ENCODE results near the gene ZNF22.

ZNF22 gene
- total RNA-seq: 3.8 to 15.8 (median 8.9) reads per million in 18 experiments

DNA sequence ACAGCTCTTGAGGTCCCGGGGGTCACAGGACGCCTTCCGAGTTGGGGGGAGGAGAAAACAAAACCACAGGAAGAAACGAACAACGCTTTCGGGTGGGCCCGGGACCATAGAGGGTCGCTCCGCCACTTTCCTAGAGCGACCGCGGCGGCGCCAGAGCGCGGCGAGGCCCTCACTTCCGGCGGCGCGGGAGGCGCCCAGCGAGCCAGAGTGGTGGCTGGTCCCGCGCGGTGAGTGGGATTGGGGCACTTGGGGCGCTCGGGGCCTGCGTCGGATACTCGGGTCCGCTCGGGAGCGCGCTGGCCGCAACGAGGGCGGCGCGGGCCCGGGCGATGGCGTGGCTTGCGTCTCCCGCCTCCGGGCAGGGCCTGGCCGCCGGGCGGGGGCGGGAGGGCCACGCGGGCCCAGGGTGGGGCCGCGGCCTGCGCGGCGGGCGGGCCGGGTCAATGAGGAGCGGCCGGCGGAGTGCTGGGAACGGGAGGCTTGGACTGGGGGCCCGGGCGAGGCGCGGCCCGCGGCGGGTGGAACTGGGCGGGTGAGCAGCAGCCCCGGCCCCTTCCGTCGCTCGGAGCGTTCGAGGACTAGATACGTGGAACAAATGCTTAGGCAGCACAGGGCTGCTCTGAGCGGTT, at the start of gene ZNF22:
Gene ZNF22, plus strand, starts transcription at position 172 of the 629 bp plus-strand sequence. CDS start 2,446 bp downstream, outside the sequence.
- peak; percentile 69 to 90 for DNase-seq

DNA sequence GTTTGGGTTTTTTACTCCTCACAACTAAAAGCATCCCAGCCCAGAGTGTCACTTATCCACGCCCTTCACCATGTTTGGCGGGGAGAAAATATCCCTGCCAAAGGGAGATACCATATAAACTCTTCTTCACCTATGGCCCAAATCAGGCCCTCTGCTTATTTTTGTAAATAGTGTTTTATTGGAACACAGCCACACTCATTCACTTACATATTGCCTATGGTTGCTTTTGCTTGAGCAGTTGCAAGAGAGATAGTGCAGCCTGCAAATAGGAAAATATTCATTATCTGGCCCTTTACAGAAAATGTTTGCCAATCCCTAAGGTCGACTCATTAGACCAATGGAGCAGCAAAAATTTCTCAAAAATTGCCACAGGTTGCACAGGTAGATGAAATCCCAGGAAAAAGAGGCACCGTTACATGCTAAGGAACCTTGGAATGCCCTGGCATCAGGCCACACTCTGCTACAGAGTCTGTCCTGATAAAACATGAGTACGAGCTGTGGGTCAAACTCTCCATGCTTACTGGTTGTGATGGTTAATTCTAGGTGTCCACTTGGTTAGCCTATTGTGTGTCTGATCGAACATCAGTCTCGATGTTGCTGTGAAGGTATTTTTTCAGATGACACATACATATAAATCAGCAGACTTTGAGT, 49.0 kb upstream of the ZNF22 start:
- DNase-seq: no peak

DNA sequence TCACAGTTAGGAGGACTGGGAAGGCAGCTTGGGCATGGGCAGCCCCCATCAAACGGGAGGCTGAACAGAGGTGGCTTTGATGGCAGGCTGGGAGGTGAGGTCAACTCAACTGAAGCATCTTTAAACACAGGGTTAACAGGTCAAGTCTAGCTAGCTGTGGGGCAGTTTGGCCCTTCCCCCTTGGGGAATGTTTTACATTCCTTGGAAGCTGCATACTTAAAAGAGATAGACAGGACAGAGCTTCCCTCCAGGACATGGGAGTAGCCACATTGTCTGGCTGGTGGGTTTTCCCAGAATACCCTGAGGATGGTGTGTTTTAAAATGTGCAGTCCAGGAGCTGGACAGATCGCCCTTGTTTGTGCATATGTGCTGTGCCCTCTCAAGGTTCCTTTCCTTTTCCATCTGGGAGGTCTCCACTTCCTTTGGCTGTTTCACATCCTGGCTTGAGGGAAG, 47.9 kb upstream of the ZNF22 start:
- DNase-seq: no peak

DNA sequence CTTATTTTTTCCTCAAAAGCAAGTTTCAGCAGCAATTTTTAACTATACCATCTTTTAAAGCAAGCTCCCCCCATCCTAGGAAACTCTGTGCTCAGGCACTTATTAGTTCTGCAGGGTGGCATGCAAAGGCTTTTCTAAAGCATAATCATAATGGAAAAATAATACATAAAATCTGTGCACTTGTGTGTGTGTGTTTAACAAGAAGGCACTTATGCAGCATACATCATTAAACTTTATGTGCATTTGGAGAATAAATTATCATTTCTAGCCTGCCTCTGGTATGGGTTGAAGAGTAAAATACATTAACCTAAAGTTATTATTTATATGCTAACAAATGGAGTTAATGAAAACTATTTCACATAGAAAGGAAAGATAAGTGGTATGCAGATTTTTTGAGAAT, 46.7 kb upstream of the ZNF22 start:
- no peak for DNase-seq

DNA sequence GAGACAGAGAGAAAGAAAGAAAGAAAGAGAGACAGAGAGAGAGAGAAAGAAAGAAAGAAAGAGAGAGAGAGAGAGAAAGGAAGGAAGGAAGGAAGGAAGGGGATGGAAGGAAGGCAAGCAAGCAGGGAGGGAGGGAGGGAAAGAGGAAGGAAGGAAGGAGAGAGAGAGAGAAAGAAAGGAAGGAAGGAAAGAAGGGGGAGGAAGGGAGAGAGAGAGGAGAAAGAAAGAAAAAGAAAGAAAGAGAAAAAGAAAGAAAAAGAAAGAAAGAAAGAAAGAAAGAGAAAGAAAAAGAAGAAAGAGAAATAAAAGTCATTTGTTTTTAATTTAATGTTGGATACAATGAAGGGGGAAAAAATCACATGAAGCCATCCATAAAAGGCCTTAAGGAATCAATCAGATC, 45.8 kb upstream of the ZNF22 start:
- DNase-seq: no peak

DNA sequence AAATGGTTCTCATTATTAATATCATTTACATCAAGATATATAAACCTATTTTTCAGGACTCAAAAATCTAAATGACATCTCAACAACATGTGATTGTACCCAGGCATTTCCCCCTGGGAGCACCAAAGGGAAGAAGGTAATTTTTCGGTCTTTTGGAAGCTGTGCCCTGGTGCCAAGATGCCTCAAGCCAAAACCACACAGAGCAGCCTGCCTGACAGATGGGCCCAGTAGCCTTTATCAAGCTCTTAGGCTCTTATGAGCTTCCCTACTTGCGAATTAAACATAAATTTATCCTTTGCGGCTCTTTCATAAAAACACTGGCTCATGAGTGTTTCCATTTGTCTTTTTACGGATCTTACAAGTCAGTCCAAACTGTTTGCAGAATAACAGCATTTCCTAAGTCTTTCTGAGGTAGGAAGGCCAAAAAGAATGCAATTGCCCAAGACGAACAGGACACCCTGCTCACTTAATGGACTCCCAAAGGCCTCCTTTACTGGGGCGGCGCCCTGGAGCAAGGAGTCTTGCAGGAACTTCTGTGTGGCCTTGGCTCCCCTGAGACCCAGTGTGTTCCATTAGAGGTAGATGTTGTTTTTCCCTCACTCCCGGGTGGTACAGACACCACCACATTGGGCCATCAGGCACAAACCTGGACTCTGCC, 45.2 kb upstream of the ZNF22 start:
- no peak for DNase-seq

DNA sequence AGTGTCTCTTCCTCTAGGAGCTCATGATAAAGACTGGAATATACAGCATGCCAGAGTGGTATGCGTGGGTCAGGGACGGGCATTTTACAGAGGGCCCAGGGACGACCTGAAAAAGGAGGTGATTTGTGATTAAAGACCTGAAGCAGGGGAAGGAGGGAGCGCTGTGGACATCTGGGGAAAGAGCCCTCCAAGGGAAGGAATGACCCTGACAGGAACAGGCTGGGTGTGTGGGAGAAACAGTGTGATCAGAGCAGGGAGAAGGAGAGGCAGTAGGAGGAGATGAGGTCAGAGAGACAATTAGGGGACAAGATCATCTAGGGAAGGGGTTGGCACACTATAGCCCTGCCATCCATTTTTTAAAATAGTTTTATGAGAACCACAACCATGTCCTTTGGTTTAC, 44.5 kb upstream of the ZNF22 start:
- peak in 1 of 2 donors; percentile 59 for DNase-seq

DNA sequence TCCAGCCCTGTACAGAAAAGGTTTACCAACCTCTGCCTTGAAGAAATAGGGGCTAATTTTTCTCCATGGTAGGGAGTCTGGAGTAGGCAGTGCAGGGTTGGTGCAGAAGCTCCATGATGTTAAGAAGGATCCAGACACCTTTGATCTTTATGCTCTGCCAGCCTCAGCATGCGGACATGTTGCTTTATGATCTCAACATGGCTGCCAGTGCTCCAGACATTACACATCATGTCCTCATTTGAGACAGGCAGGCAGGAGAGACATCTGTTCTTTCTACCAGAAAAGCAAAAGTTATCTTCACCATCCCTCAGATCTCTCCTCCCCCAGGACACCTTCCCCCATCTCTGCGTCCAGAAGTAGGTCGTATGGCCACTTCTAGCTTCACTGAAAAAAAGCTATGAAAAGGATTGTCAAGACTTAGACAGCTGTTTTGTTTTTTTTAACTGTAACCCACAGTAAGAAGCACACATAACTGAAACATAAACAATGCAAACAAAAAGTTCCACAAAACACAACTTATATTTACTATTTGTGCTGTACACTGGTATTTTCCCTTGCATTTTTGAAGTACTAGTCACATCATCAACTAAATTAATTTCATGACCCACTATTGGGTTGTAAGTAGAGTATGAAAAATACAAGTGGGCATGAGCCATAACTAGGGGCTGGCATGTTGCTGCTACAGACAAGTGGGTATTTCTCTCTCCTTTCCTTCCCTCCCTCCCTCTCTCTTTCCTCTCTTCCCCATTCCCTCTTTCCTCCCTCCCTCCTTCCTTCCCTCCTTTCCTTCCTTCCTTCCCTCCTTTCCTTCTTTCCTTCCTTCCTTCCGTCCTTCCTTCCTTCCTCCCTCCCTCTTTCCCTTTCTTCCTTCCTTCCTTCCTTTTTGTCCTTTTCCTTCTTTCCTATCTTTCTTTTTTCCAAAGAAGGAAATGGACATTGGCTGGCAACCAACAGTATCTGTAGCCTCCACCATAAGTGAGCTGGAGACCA, 43.7 kb upstream of the ZNF22 start:
- no peak for DNase-seq

DNA sequence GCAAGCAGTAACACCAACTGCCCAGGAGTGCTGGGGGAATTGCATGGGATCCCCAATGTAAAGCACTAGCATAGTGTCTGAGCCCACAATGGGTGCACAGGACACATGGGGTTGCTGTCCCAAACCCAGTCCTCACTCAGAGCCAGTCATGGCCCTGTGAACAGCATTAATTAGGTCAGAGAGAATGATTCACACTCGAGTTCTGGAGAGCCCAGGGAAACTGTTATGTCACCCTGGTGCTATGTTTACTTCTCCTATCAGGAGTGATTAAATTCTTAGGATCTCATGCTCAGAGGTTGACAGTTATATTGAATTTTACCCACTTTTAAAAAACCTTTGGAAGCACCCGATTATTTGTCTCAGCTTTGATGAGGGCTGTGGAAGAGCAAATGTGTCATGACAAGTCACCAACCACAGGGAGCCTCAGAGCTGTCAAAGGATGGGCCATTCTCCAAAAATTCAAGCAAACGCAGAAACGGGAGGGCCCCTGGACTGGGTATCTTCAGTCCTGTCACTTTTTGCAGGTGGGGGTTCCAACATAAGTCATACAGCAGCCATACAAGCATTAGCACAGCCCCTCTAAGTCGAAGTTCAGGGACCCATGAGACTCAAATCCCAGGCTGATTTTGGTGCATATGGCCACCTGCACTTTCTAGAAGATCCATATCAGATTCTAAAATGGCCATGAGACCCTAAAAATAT, 42.4 kb upstream of the ZNF22 start:
- peak; percentile 81 to 88 for DNase-seq

DNA sequence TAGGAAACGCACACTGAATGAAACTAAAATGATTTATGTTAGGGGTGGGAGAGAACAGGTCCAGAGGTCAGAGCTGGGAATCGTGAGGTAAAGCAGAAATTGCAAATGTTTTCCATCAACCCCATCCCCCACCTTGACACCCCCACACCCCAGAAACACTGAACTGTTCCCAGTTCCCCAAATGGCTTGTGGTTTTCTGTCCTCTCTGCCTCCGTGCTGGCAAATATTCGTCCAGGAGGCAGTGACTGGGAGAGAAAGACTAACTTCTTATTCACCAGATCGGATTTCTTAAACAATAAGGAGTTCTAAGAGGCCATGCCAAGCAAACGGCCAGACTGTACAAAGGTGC, 41.9 kb upstream of the ZNF22 start:
- DNase-seq: peak; percentile 62 to 75

DNA sequence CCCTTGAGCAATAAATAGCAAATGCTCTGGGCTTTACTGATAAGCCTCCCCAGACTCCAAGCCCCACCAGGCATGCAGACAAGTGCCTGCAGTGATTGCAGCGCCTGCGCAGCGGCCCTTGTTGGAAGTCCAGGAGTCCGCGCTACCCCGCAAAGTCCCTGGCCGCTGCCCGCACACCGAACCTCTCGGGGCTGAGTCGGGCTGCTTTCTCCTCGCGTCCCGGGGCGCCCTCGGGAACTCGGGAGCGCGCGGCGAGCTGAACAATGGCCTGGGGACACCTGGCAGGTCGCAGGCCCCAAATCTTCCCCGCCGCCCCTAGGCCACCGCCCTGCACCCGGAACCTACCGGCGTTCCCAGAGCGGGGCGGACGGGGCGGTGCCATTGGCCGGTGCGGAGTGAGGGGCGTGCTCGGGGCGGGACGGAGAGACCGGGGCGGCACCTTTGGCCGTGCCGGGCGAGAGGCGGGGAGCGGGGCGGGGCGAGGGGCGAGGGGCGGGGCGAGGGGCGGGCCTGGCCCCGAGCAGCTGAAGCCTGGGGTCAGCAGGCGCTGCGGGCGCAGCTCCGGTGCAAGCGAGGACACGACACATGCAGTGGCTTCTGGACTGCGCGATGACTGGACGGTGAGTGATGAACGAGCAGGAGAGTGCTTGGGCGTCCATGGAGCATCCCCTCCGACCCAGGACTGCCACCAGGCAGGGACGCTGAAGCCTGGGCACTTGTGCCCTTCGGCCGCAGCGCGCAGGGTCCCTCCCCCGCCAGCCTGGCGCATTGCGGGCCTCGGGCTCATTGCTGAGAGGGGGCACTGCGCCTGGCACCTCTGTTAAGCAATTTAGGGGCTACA, 41.3 kb upstream of the ZNF22 start, which contains the start of gene RASSF4:
Gene RASSF4, plus strand, starts transcription at position 556 of the 841 bp plus-strand sequence. CDS start 10,401 bp downstream, outside the sequence.
- DNase-seq: peak; percentile 94 to 95

DNA sequence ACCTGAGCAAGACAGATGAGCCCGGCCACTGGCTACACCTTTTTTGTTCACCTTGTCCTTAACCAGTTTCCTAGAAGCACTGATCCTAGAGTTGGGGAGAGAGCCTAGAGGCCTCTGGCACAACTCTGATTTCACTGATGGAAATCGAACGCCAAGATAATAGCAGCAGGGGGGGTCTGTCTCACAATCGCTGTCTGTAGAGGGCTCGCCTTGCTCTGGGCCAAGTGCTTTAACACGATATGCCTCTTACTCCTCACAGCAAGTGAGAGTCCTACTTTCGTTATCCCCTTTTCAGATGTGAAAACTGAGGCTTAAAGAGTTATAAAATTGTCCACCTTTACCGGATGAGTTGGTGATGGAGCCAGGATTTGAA, 40.6 kb upstream of the ZNF22 start:
- no peak for DNase-seq

DNA sequence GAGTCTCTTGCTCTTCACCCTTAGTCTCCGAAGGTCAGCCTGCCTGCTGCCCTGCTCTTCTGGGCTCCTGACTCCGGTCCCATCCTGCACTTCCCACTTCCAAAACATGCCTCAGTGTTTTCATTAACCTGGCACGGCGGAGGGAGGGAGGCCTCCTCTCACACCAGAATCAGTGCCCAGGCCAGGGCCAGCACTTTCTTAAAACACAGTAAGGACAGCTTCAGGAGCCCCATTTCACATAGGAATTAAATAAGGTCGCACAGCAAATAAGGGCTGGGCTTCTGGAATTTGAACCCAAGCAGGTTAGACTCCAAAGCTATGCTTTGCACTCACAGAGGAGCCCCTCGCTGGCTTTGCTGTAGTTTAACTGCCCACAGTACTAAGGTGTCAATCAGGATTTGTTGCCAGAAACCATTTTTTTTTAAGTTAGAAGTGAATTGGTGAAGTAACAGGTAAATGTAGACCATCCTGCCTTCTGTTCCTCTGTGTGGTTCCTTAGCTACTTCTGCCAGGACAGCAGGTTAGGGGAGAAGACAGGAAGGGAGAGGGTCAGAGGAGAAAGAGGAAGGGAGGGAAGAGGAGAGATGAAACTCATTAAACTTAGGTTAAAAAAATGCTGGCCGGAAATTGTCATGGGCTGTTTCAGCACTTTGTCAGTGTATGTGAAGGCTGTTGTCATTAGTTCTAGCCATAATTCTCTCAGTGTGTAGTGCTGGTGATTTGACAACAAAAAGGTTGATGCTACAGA, 40.1 kb upstream of the ZNF22 start:
- DNase-seq: no peak

DNA sequence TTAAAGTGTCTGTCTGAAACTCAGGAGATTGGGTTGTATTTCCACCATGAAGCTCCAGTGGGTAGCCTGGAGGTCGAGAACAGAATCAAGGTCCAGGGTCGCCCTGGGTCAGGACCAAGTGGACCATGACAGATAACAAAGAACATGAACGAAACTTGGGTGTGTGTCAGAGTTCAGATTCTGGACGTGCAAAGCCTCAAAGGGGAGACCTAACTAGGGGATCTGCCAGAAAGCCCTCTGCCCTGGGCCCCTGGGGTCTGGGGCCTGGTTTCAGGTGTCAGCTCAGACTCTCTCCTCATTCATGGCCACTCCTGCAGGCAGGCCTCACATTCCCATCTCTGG, 39.5 kb upstream of the ZNF22 start:
- DNase-seq: no peak

DNA sequence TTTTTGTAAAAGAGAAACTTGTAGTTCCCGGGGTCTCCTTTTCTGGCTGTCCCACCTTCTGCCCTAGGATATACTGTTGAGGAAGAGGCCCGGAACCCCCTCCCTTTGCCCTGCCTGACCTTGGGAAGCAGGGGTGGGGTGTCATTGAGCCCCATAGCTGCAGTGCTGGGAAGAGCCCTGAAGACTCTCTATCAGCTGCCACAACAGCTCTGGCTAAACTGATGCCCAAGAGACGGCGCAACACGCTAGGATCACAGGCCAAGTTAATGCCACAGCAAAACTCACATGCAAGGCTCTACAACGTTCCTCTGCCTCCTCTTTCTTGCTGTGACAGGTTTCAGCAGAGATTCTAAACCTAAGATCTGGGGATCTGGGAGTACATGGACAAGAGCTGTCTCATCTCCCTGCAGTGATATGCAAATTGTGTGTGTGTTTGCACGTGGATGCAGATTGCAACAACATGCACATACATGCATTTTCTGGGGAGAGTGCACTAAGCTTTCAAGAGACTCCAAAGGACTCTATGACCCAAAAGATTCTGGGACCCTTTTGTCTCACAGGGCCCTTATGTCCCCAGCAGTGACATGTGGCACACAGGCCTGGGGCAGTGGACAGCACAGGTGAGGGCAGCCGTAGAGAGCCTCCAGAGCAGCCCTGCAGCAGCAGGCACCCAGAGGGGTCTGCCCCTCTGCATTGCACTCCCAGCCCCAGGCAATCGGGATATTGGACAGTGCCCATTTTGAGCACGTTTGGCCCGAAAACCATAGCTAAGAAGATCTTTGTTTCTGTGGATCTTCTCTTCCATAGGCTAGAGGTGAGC, 38.6 kb upstream of the ZNF22 start:
- no peak for DNase-seq

DNA sequence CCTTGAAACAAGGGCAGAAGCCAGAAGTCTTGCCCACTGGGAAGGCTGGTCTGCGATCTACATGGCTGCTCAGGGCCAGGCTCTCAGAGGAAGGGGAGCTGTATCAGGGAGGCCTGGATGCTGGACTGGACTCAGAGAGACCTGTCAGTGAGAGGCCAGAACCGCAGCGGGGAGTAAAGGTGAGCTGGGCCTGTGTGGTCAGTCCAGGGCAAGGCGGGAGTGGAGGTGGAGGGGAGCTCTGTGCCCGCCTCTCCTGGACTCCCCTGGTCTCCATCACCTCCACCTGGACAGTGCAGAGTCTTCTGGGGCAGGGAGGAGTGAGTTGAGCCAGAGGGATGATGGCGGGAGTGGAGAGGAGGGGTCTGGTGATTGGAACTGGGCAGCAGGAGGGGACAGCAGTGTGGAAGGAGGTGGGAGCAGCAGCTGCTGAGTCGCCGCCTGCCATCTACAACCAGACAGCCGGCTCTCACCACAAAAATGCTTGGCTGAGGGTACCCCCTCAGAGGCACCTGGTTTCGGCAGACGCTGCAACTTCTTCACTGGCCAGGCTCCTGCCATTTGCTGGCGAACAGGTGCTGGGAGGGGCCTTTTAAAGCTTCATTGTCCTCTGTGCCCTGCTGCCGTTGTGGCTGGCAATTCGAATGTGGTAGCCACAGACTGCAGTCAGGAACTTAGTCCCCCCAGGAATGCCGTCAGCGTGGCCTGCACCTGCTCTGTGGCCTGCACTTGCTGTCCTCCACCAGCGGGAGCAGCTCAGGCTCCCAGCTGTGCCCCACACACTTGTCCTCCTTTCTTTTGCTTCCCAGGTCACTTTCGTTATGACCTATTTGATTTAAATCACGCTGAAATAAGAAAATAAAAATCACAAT, 37.6 kb upstream of the ZNF22 start:
- DNase-seq: peak in 1 of 2 donors; percentile 49

DNA sequence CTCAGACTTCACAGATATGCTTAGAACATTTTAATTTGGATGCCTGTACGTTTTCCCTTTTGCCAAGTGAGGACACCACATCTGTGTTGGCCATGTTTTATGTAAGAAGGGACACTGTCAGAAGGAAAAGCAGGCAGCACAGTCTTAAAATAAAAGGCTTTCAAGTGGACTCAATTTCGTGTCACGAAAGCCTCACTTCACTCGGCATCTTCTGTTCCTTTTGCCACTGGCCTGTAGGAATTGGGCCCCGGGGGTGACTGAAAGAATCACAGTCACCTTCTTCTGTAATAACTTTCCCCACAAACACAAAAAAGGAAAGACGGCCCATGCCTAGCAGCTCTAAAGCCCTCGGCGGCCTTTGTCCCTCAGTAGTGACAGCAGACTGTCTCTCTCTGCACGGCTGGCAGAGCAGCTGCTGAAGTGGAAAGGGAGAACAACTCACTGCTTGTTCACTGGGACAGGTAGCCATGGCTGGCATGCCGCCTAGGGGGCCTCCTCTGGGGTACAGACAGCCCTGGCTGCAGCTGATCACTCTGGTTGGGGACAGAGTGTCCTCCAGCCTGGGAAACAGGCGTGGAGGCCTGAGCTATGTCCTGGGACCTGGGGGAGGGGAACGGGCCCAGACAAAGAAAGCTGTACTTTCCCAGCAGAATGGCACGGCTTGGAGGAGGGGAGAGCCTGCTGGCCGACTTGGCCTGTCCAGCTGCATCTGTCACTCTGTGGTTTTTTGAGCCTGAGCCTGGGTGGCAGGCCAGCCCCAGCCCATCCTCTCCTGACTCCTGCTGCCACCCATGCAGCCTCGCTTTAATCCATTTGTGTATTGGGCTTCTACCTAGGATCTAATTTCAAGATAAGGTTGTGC, 36.7 kb upstream of the ZNF22 start:
- DNase-seq: no peak
